ENCODE results near the gene RPS6KL1.

RPS6KL1 gene

GRCh38 chr14:74919421-74920165 lies 3.5 kb downstream of the RPS6KL1 start:
- H3K4me3 ChIP-seq (ENCODE audit: low read depth, low read length), result no peak overlapping the region
- H3K27me3 ChIP-seq, result no peaks in the 10 kb centered on the region
- peaks cover 5% of the 10 kb centered on the region; the same call in 1 of the 2 replicates for H3K36me3 ChIP-seq
- no peaks in the 10 kb centered on the region for H3K9me3 ChIP-seq
- DNase-seq, result no peak
- TF ChIP-seq CTCF (IDR thresholded peaks at IDR 0.05; ENCODE audit: low read depth, low read length), result no peak
- no peaks in the 10 kb centered on the region for H3K4me1 ChIP-seq

GRCh38 chr14:74918380-74918779 lies 4.7 kb downstream of the RPS6KL1 start:
- Histone ChIP-seq H3K27me3 (no peaks in the 10 kb centered on the region), H3K4me1 (no peaks in the 10 kb centered on the region), H3K36me3 (peaks cover 5% of the 10 kb centered on the region; the same call in 1 of the 2 replicates), H3K9me3 (no peaks in the 10 kb centered on the region), H3K4me3 (ENCODE audit: low read depth, low read length) (no peak overlapping the region)
- DNase-seq, result no peak
- TF ChIP-seq CTCF (IDR thresholded peaks at IDR 0.05; ENCODE audit: low read depth, low read length), result no peak

- DNase-seq, result no peak
- Histone ChIP-seq H3K9me3 (no peaks in the 10 kb centered on the region), H3K4me3 (ENCODE audit: low read depth, low read length) (no peak overlapping the region), H3K4me1 (no peaks in the 10 kb centered on the region), H3K27me3 (no peaks in the 10 kb centered on the region), H3K36me3 (peaks cover 5% of the 10 kb centered on the region; the same call in 1 of the 2 replicates)
- no peak for TF ChIP-seq CTCF (IDR thresholded peaks at IDR 0.05; ENCODE audit: low read depth, low read length)
These were observed 5.4 kb downstream of the RPS6KL1 start for GRCh38 chr14:74917646-74918081.

- Histone ChIP-seq H3K4me1 (no peaks in the 10 kb centered on the region), H3K36me3 (peaks cover 5% of the 10 kb centered on the region; the same call in 1 of the 2 replicates), H3K9me3 (no peaks in the 10 kb centered on the region), H3K27me3 (no peaks in the 10 kb centered on the region), H3K4me3 (ENCODE audit: low read depth, low read length) (no peak overlapping the region)
- no peak for DNase-seq
- no peak for TF ChIP-seq CTCF (IDR thresholded peaks at IDR 0.05; ENCODE audit: low read depth, low read length)
These were observed 5.9 kb downstream of the RPS6KL1 start for GRCh38 chr14:74917178-74917543.

- Histone ChIP-seq H3K4me3 (ENCODE audit: low read depth, low read length) (no peak overlapping the region), H3K4me1 (no peaks in the 10 kb centered on the region), H3K9me3 (no peaks in the 10 kb centered on the region), H3K27me3 (no peaks in the 10 kb centered on the region), H3K36me3 (peaks cover 5% of the 10 kb centered on the region; the same call in 1 of the 2 replicates)
- no peak for DNase-seq
- no peak for TF ChIP-seq CTCF (IDR thresholded peaks at IDR 0.05; ENCODE audit: low read depth, low read length)
These were observed 7.2 kb downstream of the RPS6KL1 start for GRCh38 chr14:74915826-74916225.

- no peaks in the 10 kb centered on the region for H3K27me3 ChIP-seq
- H3K9me3 ChIP-seq, result no peaks in the 10 kb centered on the region
- peaks cover 5% of the 10 kb centered on the region; the same call in 1 of the 2 replicates for H3K36me3 ChIP-seq
- TF ChIP-seq CTCF (IDR thresholded peaks at IDR 0.05; ENCODE audit: low read depth, low read length), result no peak
- H3K4me3 ChIP-seq (ENCODE audit: low read depth, low read length), result no peak overlapping the region
- DNase-seq, result no peak
- no peaks in the 10 kb centered on the region for H3K4me1 ChIP-seq
These were observed 7.6 kb downstream of the RPS6KL1 start for GRCh38 chr14:74915426-74915825.

All from BE2C (cell line).